ENCODE results near the gene COL9A3.
A peak's percentile ranks its signal among the peaks of the same experiment; 100 is the strongest.
"Not testable (repeated sequence)": the region's sequence is repeated elsewhere in the genome, so short reads cannot be mapped to it uniquely, and the experiment has no call there.

Gene COL9A3

DNA sequence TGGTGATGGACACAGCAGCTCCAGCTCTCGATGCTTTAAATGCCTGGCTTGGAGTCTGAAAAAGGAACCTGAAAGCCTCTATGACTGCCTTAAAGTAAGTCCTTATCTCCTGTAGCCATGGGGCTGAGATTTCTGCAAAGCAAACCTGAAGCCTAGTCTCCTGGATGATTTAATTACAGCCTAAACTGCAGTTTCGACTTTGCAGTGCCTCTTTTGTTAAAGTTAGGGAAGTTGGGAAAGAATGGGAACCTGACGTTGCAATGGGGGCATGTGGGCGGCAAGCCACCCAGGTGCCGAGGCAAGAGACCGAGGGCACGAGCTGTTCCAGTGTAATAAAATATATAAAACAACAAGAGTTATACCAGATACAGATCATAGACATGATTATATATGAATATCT is 56.4 kb downstream of the COL9A3 start:
- TF ChIP-seq CTCF (conservative IDR thresholded peaks at IDR 0.05; ENCODE audit: control insufficient read depth, insufficient read depth, low read depth, low read length), result no peak
- no peak for DNase-seq (ENCODE audit: low read depth)
- H3K4me3 ChIP-seq (ENCODE audit: control insufficient read depth, low read depth, low read length), result no peak overlapping the region

- H3K4me3 ChIP-seq (ENCODE audit: control insufficient read depth, low read depth, low read length), result not testable (repeated sequence)
- peak; percentile 55 for DNase-seq (ENCODE audit: low read depth)
- TF ChIP-seq CTCF (conservative IDR thresholded peaks at IDR 0.05; ENCODE audit: control insufficient read depth, insufficient read depth, low read depth, low read length), result peak; percentile 39
Measured at GRCh38 chr20:62873681-62874031, 56.8 kb downstream of the COL9A3 start.

DNA sequence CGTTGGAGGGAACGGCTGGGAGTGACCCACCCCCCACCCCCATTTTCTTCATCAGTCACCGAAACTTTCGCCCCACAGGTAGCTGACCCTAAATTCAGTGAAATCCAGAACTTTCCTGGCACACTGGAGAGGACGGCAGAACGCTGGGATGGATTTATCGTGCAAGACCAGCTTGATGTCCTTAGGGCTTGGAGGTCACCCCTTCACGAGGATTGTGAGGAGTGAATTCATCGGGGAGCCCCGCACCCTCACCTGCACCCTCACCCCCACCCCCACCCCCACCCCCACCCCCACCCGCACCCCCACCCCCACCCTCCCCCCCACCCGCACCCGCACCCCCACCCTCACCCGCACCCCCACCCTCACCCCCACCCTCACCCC is 58.1 kb downstream of the COL9A3 start:
- TF ChIP-seq CTCF (conservative IDR thresholded peaks at IDR 0.05; ENCODE audit: control insufficient read depth, insufficient read depth, low read depth, low read length), result no peak
- DNase-seq (ENCODE audit: low read depth), result no peak
- no peak overlapping the region for H3K4me3 ChIP-seq (ENCODE audit: control insufficient read depth, low read depth, low read length)

DNA sequence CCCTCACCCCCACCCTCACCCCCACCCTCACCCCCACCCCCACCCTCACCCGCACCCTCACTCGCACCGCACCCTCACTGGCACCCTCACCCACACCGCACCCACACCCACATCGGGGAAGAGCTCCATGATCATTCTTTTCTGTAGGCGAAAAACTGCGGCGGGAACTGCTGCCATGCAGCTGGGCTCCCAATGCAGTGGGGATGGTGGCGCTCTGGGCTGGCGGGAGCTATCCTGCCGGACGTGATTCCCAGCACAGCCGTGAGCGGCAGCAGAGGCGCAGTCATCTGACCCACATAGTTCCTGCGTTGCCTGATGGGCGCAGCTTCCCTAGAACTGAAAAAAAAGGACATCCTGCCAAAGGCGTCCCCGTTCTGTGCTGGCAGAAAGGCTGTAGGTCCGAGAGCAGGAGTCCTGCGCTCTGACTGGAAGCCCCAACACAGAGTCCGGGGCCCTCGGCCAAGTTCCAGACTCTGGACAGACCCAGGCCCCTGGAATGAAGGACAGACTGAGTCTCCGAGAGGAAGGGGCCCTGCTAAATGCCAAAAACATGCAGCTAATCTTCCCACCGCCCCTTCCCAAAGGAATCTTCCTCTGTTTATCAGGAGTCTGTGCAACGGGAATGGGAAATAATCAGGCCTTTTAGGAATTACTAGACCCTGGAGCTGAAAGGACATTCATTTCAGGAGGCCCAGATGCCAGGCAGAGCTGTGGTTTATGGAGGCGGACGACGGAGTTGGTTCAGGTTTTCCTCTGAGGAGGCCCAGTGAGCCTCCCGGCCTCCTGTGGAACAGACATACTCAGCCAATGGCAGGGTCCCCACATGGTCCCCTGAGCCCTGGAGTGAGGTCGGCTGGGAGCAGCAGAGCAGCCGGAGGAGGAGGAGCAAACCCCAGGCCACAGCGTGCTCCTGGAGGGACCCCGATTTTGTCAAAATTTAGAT is 58.8 kb downstream of the COL9A3 start:
- peak; percentile 45 for TF ChIP-seq CTCF (conservative IDR thresholded peaks at IDR 0.05; ENCODE audit: control insufficient read depth, insufficient read depth, low read depth, low read length)
- DNase-seq (ENCODE audit: low read depth), result peak; percentile 86
- peak overlapping the region; percentile 28 for H3K4me3 ChIP-seq (ENCODE audit: control insufficient read depth, low read depth, low read length)

DNA sequence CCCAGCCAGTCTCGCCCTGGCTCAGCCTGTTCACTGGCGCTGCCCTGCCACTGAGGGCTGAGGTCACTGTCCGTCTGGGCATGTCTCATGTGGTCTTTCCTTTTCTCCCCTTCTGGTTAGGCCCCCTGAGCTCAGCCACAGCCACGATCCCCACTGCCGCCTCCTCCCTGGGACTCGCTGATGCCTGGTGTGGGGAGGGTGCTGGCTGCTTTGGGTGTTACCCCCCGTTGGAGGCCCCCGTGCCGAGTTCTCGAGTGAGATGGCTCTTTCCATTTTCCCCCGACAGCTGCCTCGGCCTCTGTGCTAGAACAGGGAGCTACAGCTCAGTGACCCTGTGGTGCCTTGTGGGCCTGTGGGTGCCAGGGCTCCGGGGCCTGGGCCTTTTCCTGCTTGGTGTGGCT is 59.7 kb downstream of the COL9A3 start:
- TF ChIP-seq CTCF (conservative IDR thresholded peaks at IDR 0.05; ENCODE audit: control insufficient read depth, insufficient read depth, low read depth, low read length), result no peak
- DNase-seq (ENCODE audit: low read depth), result no peak
- H3K4me3 ChIP-seq (ENCODE audit: control insufficient read depth, low read depth, low read length), result no peak overlapping the region

DNA sequence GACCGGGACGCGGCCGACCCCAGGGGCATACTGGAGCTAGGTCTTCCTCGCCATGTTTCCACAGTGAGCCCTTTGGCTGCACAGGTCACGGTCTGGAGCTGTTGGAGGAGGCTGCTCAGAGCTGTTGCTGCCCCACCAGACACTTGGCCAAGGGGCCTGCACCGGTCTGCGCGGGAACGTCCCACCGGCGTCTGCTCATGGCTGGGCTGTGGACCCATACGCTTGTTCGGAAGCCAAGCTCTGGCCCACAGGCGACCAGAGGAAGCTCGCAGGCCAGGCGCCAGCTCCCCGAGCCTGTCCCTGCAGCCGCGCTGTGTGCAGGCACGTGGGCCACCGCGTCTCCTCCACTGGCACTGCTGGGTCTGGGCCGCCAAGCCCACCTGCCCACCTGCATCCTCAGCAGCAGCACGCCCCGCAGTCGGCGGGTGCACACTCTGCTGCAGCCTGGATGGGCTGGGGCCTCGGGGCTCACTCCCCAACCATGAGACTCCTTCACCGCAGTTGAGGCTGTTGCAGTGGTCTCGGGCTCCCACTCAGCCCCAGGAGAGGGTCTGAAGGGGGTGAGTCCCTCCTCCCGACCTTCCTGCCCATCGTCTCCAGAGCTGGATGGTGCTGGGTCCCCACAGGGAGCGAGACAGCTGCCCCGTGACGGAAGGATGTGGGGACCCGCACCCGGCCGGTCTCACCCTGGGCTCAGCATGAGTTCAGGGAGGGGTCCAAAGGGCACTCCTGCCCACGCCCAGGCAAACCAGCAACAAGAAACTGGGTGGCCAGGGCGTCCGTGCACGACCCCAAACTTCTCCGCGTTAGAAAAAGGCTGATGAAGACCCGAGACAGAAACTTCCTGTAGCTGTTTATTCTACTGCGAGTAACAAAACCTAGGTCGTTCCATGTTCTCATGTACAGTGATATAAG is 60.3 kb downstream of the COL9A3 start:
- TF ChIP-seq CTCF (conservative IDR thresholded peaks at IDR 0.05; ENCODE audit: control insufficient read depth, insufficient read depth, low read depth, low read length), result no peak
- DNase-seq (ENCODE audit: low read depth), result peak; percentile 43
- H3K4me3 ChIP-seq (ENCODE audit: control insufficient read depth, low read depth, low read length), result no peak overlapping the region
